ENCODE measurements around the gene HIRA. TPM values are rescaled to one million over a fixed set of nuclear protein-coding genes. Genes with fewer than 3 reads are reported as not detected.

HIRA gene
- total and polyA plus RNA-seq, 4 donors: 4.1 to 32.5 (median 23.0) TPM

DNA sequence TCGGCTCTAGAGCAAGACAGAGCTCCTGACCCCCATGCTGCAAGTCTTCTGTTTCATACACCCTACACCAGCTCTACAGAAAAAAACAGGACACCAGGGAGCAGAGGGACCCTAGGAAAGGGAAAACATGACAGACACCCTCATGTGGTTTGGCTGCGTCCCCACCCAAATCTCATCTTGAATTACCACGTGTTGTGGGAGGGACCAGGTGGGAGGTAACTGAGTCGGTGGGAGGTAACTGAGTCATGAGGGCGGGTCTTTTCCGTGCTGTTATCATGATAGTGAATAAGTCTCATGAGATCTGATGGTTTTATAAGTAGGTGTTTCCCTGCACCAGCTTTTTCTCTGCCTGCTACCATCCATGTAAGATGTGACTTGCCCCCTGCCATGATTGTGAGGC lies 22.6 kb upstream of the HIRA start:
- H3K4me3 ChIP-seq (ENCODE audit: low read depth in 1 of 3, low read length in 3 of 3): no peak overlapping the region
- H3K27ac ChIP-seq (ENCODE audit: low read depth in 1 of 2, low read length in 2 of 2): no peak overlapping the region
- H3K4me1 ChIP-seq (ENCODE audit: control insufficient read depth in 4 of 4, insufficient read depth in 4 of 4, low read length in 3 of 4): no peaks in the 10 kb centered on the region
- H3K27me3 ChIP-seq (ENCODE audit: control insufficient read depth in 4 of 4, insufficient read depth in 4 of 4, low read length in 3 of 4): no peaks in the 10 kb centered on the region
- WGBS: 89% methylated on average over 6 of the region's 6 CpGs
- no peak overlapping the region for H3K9ac ChIP-seq (ENCODE audit: low read depth in 1 of 2, low read length in 2 of 2)
- H3K36me3 ChIP-seq (ENCODE audit: control insufficient read depth in 4 of 4, insufficient read depth in 3 of 4, low read depth in 1 of 4, low read length in 3 of 4): peaks cover 4 to 71% (median 58%) of the 10 kb centered on the region in 4 donors
- H3K9me3 ChIP-seq (ENCODE audit: control insufficient read depth in 4 of 4, low read length in 3 of 4): no peaks in the 10 kb centered on the region
- no peak for DNase-seq (ENCODE audit: low spot score)
- TF ChIP-seq HNF4G (IDR thresholded peaks at IDR 0.05): no peak
- TF ChIP-seq NR2F2 (IDR thresholded peaks at IDR 0.05): no peak
- TF ChIP-seq, protein P1, sequence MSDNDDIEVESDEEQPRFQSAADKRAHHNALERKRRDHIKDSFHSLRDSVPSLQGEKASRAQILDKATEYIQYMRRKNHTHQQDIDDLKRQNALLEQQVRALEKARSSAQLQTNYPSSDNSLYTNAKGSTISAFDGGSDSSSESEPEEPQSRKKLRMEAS (IDR thresholded peaks at IDR 0.05): no peak
- TF ChIP-seq, protein P2, sequence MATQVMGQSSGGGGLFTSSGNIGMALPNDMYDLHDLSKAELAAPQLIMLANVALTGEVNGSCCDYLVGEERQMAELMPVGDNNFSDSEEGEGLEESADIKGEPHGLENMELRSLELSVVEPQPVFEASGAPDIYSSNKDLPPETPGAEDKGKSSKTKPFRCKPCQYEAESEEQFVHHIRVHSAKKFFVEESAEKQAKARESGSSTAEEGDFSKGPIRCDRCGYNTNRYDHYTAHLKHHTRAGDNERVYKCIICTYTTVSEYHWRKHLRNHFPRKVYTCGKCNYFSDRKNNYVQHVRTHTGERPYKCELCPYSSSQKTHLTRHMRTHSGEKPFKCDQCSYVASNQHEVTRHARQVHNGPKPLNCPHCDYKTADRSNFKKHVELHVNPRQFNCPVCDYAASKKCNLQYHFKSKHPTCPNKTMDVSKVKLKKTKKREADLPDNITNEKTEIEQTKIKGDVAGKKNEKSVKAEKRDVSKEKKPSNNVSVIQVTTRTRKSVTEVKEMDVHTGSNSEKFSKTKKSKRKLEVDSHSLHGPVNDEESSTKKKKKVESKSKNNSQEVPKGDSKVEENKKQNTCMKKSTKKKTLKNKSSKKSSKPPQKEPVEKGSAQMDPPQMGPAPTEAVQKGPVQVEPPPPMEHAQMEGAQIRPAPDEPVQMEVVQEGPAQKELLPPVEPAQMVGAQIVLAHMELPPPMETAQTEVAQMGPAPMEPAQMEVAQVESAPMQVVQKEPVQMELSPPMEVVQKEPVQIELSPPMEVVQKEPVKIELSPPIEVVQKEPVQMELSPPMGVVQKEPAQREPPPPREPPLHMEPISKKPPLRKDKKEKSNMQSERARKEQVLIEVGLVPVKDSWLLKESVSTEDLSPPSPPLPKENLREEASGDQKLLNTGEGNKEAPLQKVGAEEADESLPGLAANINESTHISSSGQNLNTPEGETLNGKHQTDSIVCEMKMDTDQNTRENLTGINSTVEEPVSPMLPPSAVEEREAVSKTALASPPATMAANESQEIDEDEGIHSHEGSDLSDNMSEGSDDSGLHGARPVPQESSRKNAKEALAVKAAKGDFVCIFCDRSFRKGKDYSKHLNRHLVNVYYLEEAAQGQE (IDR thresholded peaks at IDR 0.05): no peak
- TF ChIP-seq, protein P3, sequence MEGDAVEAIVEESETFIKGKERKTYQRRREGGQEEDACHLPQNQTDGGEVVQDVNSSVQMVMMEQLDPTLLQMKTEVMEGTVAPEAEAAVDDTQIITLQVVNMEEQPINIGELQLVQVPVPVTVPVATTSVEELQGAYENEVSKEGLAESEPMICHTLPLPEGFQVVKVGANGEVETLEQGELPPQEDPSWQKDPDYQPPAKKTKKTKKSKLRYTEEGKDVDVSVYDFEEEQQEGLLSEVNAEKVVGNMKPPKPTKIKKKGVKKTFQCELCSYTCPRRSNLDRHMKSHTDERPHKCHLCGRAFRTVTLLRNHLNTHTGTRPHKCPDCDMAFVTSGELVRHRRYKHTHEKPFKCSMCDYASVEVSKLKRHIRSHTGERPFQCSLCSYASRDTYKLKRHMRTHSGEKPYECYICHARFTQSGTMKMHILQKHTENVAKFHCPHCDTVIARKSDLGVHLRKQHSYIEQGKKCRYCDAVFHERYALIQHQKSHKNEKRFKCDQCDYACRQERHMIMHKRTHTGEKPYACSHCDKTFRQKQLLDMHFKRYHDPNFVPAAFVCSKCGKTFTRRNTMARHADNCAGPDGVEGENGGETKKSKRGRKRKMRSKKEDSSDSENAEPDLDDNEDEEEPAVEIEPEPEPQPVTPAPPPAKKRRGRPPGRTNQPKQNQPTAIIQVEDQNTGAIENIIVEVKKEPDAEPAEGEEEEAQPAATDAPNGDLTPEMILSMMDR (IDR thresholded peaks at IDR 0.05; ENCODE audit: low read depth, low read length, missing input control): no peak
- no peak for TF ChIP-seq SP1 (IDR thresholded peaks at IDR 0.05)
- no peak for TF ChIP-seq FOXA1 (IDR thresholded peaks at IDR 0.05)
- no peak for TF ChIP-seq RAD21 (IDR thresholded peaks at IDR 0.05)
- no peak for TF ChIP-seq YY1 (IDR thresholded peaks at IDR 0.05)
- no peak for TF ChIP-seq TAF1 (conservative IDR thresholded peaks at IDR 0.05)
- TF ChIP-seq, protein P4, sequence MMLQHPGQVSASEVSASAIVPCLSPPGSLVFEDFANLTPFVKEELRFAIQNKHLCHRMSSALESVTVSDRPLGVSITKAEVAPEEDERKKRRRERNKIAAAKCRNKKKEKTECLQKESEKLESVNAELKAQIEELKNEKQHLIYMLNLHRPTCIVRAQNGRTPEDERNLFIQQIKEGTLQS (IDR thresholded peaks at IDR 0.05): no peak
- no peak for TF ChIP-seq RXRA (IDR thresholded peaks at IDR 0.05)
- no peak for TF ChIP-seq HNF4A (conservative IDR thresholded peaks at IDR 0.05)
- TF ChIP-seq GABPA (IDR thresholded peaks at IDR 0.05 in 1 of 2, conservative IDR thresholded peaks at IDR 0.05 in 1 of 2): no peak
- TF ChIP-seq EGR1 (IDR thresholded peaks at IDR 0.05; ENCODE audit: low read depth in 2 of 2): no peak
- no peak for TF ChIP-seq FOXA2 (IDR thresholded peaks at IDR 0.05)
- TF ChIP-seq JUND (IDR thresholded peaks at IDR 0.05): no peak
- TF ChIP-seq, protein P5, sequence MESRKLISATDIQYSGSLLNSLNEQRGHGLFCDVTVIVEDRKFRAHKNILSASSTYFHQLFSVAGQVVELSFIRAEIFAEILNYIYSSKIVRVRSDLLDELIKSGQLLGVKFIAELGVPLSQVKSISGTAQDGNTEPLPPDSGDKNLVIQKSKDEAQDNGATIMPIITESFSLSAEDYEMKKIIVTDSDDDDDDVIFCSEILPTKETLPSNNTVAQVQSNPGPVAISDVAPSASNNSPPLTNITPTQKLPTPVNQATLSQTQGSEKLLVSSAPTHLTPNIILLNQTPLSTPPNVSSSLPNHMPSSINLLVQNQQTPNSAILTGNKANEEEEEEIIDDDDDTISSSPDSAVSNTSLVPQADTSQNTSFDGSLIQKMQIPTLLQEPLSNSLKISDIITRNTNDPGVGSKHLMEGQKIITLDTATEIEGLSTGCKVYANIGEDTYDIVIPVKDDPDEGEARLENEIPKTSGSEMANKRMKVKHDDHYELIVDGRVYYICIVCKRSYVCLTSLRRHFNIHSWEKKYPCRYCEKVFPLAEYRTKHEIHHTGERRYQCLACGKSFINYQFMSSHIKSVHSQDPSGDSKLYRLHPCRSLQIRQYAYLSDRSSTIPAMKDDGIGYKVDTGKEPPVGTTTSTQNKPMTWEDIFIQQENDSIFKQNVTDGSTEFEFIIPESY (IDR thresholded peaks at IDR 0.05): no peak
